ENCODE data around the gene PPP2R1B. TPM values are rescaled to one million over a fixed set of nuclear protein-coding genes. Genes with fewer than 3 reads are reported as not detected.

The PPP2R1B gene
- total and polyA plus RNA-seq, 4 donors = 33.2 to 316 (median 52.5) TPM

DNA sequence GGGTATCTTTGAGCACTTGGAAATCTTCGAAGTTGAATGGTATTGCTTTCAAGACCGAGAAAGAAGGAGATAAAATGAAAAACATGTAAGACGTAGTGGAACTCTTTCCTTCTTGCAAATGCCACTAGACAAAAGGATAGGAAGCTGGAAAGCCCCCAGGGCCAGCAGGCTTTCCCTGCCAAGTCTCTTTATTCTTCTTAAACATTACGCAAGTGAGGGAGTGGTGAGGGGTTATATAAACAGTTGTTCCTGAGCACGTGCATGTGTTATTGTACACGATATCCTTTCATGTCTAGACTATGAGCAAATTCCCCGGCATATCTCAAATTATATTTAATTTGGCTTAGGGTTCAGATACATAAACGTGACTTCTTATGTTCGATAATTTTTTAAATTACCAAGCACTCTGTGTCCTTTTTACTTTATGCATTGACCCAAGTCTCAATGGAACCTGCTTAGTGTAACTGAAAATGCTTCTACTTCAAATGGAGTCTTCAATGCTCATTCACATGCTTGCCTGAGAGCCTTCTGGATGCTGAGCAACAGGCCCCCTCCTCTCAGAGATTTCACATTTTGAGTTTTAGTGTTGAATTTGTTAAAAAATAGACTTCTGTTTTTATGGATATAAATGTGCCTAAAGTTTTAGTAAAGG, 59.0 kb downstream of the PPP2R1B start:
- no peaks in the 10 kb centered on the region for H3K9me3 ChIP-seq (ENCODE audit: control insufficient read depth in 4 of 4, low read length in 3 of 4)
- H3K36me3 ChIP-seq (ENCODE audit: control insufficient read depth in 4 of 4, insufficient read depth in 3 of 4, low read depth in 1 of 4, low read length in 3 of 4) = peaks cover 3 to 69% (median 65%) of the 10 kb centered on the region in 4 donors
- H3K4me3 ChIP-seq (ENCODE audit: low read depth in 1 of 3, low read length in 3 of 3) = no peak overlapping the region
- H3K27ac ChIP-seq (ENCODE audit: low read depth in 1 of 2, low read length in 2 of 2) = no peak overlapping the region
- TF ChIP-seq HNF4G (IDR thresholded peaks at IDR 0.05) (no peak), SP1 (IDR thresholded peaks at IDR 0.05) (peak; percentile 10), EGR1 (IDR thresholded peaks at IDR 0.05; ENCODE audit: low read depth in 2 of 2) (no peak), FOXA2 (IDR thresholded peaks at IDR 0.05) (peak; percentile 53), TAF1 (conservative IDR thresholded peaks at IDR 0.05) (no peak), FOXA1 (IDR thresholded peaks at IDR 0.05) (no peak), RAD21 (IDR thresholded peaks at IDR 0.05) (peak; percentile 44 to 47), RXRA (IDR thresholded peaks at IDR 0.05) (peak; percentile 40 to 74), NR2F2 (IDR thresholded peaks at IDR 0.05) (peak; percentile 60), YY1 (IDR thresholded peaks at IDR 0.05) (peak; percentile 47), GABPA (IDR thresholded peaks at IDR 0.05 in 1 of 2, conservative IDR thresholded peaks at IDR 0.05 in 1 of 2) (no peak), HNF4A (conservative IDR thresholded peaks at IDR 0.05) (peak; percentile 27 to 52), JUND (IDR thresholded peaks at IDR 0.05) (peak in 1 of 2 donors; percentile 55)
- TF ChIP-seq, protein P1, sequence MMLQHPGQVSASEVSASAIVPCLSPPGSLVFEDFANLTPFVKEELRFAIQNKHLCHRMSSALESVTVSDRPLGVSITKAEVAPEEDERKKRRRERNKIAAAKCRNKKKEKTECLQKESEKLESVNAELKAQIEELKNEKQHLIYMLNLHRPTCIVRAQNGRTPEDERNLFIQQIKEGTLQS (IDR thresholded peaks at IDR 0.05) = no peak
- TF ChIP-seq, protein P2, sequence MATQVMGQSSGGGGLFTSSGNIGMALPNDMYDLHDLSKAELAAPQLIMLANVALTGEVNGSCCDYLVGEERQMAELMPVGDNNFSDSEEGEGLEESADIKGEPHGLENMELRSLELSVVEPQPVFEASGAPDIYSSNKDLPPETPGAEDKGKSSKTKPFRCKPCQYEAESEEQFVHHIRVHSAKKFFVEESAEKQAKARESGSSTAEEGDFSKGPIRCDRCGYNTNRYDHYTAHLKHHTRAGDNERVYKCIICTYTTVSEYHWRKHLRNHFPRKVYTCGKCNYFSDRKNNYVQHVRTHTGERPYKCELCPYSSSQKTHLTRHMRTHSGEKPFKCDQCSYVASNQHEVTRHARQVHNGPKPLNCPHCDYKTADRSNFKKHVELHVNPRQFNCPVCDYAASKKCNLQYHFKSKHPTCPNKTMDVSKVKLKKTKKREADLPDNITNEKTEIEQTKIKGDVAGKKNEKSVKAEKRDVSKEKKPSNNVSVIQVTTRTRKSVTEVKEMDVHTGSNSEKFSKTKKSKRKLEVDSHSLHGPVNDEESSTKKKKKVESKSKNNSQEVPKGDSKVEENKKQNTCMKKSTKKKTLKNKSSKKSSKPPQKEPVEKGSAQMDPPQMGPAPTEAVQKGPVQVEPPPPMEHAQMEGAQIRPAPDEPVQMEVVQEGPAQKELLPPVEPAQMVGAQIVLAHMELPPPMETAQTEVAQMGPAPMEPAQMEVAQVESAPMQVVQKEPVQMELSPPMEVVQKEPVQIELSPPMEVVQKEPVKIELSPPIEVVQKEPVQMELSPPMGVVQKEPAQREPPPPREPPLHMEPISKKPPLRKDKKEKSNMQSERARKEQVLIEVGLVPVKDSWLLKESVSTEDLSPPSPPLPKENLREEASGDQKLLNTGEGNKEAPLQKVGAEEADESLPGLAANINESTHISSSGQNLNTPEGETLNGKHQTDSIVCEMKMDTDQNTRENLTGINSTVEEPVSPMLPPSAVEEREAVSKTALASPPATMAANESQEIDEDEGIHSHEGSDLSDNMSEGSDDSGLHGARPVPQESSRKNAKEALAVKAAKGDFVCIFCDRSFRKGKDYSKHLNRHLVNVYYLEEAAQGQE (IDR thresholded peaks at IDR 0.05) = peak; percentile 42
- TF ChIP-seq, protein P3, sequence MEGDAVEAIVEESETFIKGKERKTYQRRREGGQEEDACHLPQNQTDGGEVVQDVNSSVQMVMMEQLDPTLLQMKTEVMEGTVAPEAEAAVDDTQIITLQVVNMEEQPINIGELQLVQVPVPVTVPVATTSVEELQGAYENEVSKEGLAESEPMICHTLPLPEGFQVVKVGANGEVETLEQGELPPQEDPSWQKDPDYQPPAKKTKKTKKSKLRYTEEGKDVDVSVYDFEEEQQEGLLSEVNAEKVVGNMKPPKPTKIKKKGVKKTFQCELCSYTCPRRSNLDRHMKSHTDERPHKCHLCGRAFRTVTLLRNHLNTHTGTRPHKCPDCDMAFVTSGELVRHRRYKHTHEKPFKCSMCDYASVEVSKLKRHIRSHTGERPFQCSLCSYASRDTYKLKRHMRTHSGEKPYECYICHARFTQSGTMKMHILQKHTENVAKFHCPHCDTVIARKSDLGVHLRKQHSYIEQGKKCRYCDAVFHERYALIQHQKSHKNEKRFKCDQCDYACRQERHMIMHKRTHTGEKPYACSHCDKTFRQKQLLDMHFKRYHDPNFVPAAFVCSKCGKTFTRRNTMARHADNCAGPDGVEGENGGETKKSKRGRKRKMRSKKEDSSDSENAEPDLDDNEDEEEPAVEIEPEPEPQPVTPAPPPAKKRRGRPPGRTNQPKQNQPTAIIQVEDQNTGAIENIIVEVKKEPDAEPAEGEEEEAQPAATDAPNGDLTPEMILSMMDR (IDR thresholded peaks at IDR 0.05; ENCODE audit: low read depth, low read length, missing input control) = no peak
- TF ChIP-seq, protein P4, sequence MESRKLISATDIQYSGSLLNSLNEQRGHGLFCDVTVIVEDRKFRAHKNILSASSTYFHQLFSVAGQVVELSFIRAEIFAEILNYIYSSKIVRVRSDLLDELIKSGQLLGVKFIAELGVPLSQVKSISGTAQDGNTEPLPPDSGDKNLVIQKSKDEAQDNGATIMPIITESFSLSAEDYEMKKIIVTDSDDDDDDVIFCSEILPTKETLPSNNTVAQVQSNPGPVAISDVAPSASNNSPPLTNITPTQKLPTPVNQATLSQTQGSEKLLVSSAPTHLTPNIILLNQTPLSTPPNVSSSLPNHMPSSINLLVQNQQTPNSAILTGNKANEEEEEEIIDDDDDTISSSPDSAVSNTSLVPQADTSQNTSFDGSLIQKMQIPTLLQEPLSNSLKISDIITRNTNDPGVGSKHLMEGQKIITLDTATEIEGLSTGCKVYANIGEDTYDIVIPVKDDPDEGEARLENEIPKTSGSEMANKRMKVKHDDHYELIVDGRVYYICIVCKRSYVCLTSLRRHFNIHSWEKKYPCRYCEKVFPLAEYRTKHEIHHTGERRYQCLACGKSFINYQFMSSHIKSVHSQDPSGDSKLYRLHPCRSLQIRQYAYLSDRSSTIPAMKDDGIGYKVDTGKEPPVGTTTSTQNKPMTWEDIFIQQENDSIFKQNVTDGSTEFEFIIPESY (IDR thresholded peaks at IDR 0.05) = peak; percentile 61
- TF ChIP-seq, protein P5, sequence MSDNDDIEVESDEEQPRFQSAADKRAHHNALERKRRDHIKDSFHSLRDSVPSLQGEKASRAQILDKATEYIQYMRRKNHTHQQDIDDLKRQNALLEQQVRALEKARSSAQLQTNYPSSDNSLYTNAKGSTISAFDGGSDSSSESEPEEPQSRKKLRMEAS (IDR thresholded peaks at IDR 0.05) = peak; percentile 70
- no peaks in the 10 kb centered on the region for H3K27me3 ChIP-seq (ENCODE audit: control insufficient read depth in 4 of 4, insufficient read depth in 4 of 4, low read length in 3 of 4)
- H3K9ac ChIP-seq (ENCODE audit: low read depth in 1 of 2, low read length in 2 of 2) = no peak overlapping the region
- 33% methylated on average over 9 of the region's 9 CpGs for WGBS
- no peak for DNase-seq (ENCODE audit: low spot score)
- H3K4me1 ChIP-seq (ENCODE audit: control insufficient read depth in 4 of 4, insufficient read depth in 4 of 4, low read length in 3 of 4) = peaks cover 0 to 5% (median 3%) of the 10 kb centered on the region in 4 donors

Measured in liver (tissue), 9 donors.